A549 (cell line): ENCODE data around the gene FOXB1.

Source experiments
- CTCF ChIP-seq: fragments of >200 bp; sonication (Bioruptor Twin); formaldehyde crosslinking; IDR thresholded peaks from 3 replicates; pipeline ENCODE4 v1.5.1; 2016
- HDAC2 ChIP-seq: fragments of 200-600 bp; sonication (generic); IDR thresholded peaks from 2 replicates; pipeline ENCODE4 v1.6.1; 2016
- NR3C1 ChIP-seq: fragments of >200 bp; sonication (Bioruptor Twin); formaldehyde crosslinking; IDR thresholded peaks from 3 replicates; pipeline ENCODE4 v1.6.1; 2017

GRCh38 chr15:60054472-60054871 lies 50.4 kb downstream of the FOXB1 start:
- no peak for TF ChIP-seq CTCF
- no peak for TF ChIP-seq HDAC2
- no peak for TF ChIP-seq NR3C1
